ENCODE results near the gene GALNT10. TPM values are rescaled to one million over a fixed set of nuclear protein-coding genes. Genes with fewer than 3 reads are reported as not detected.

GALNT10 gene
- total RNA-seq, 1 donor from 2014 or later: 52.3 TPM

GRCh38 chr5:154198611-154199230 lies 8.2 kb downstream of the GALNT10 start:
- no peaks in the 10 kb centered on the region for H3K27me3 ChIP-seq
- H3K4me1 ChIP-seq: peaks cover 0 to 8% of the 10 kb centered on the region in 2 donors
- intact Hi-C loops (cut with DNase I): no loop called here
- H3K27ac ChIP-seq: no peak overlapping the region
- DNase-seq (ENCODE audit: low spot score in 2 of 2): no peak
- H3K36me3 ChIP-seq: peaks cover 0 to 3% of the 10 kb centered on the region in 2 donors
- no peak overlapping the region for H3K4me3 ChIP-seq
- no peaks in the 10 kb centered on the region for H3K9me3 ChIP-seq
- no peak for TF ChIP-seq CTCF (IDR thresholded peaks at IDR 0.05)

- intact Hi-C loops (cut with DNase I): no loop called here
- no peaks in the 10 kb centered on the region for H3K27me3 ChIP-seq
- H3K36me3 ChIP-seq: peaks cover 0 to 3% of the 10 kb centered on the region in 2 donors
- no peak overlapping the region for H3K4me3 ChIP-seq
- H3K27ac ChIP-seq: no peak overlapping the region
- H3K9me3 ChIP-seq: no peaks in the 10 kb centered on the region
- no peak for DNase-seq (ENCODE audit: low spot score in 2 of 2)
- H3K4me1 ChIP-seq: peaks cover 0 to 6% of the 10 kb centered on the region in 2 donors
- no peak for TF ChIP-seq CTCF (IDR thresholded peaks at IDR 0.05)
Measured at GRCh38 chr5:154199263-154199662, 8.7 kb downstream of the GALNT10 start.

GRCh38 chr5:154199671-154200220 lies 9.2 kb downstream of the GALNT10 start:
- intact Hi-C loops (cut with DNase I): no loop called here
- no peak overlapping the region for H3K4me3 ChIP-seq
- H3K27me3 ChIP-seq: no peaks in the 10 kb centered on the region
- no peak for DNase-seq (ENCODE audit: low spot score in 2 of 2)
- H3K9me3 ChIP-seq: no peaks in the 10 kb centered on the region
- H3K27ac ChIP-seq: no peak overlapping the region
- no peak for TF ChIP-seq CTCF (IDR thresholded peaks at IDR 0.05)
- H3K4me1 ChIP-seq: peaks cover 0 to 6% of the 10 kb centered on the region in 2 donors
- peaks cover 0 to 3% of the 10 kb centered on the region in 2 donors for H3K36me3 ChIP-seq

- Histone ChIP-seq H3K27me3 (no peaks in the 10 kb centered on the region), H3K27ac (no peak overlapping the region), H3K4me3 (no peak overlapping the region), H3K4me1 (peaks cover 0 to 6% of the 10 kb centered on the region in 2 donors), H3K36me3 (peaks cover 0 to 3% of the 10 kb centered on the region in 2 donors), H3K9me3 (no peaks in the 10 kb centered on the region)
- no peak for DNase-seq (ENCODE audit: low spot score in 2 of 2)
- intact Hi-C loops (cut with DNase I): no loop called here
- no peak for TF ChIP-seq CTCF (IDR thresholded peaks at IDR 0.05)
Measured at GRCh38 chr5:154200221-154200620, 9.7 kb downstream of the GALNT10 start.

- TF ChIP-seq CTCF (IDR thresholded peaks at IDR 0.05): no peak
- intact Hi-C loops (cut with DNase I): no loop called here
- DNase-seq (ENCODE audit: low spot score in 2 of 2): no peak
- Histone ChIP-seq H3K4me3 (no peak overlapping the region), H3K36me3 (peaks cover 0 to under 1% of the 10 kb centered on the region in 2 donors), H3K9me3 (no peaks in the 10 kb centered on the region), H3K27me3 (no peaks in the 10 kb centered on the region), H3K27ac (no peak overlapping the region), H3K4me1 (peaks cover 0 to 6% of the 10 kb centered on the region in 2 donors)
Measured at GRCh38 chr5:154201108-154201769, 10.7 kb downstream of the GALNT10 start.
